GM18867 (cell line): ENCODE measurements around the gene MSH5.

ENCODE experiments used
- ATAC-seq: cut with Tn5 transposase; IDR thresholded peaks from one replicate; pipeline ENCODE4 v1.9.1; 2021; ENCODE audit warnings: mild to moderate bottlenecking, moderate library complexity; ENCODE audit not compliant: unreplicated experiment

Gene MSH5

GRCh38 chr6:31712296-31712695, 27.5 kb upstream of the MSH5 start:
- ATAC-seq = no peak

GRCh38 chr6:31713465-31713864, 26.3 kb upstream of the MSH5 start:
- no peak for ATAC-seq

- ATAC-seq = no peak
Observed at GRCh38 chr6:31713991-31714684, 25.7 kb upstream of the MSH5 start.

- no peak for ATAC-seq
Observed at GRCh38 chr6:31715022-31715958, 24.5 kb upstream of the MSH5 start, which contains the start of gene LY6G6D. Gene LY6G6D (plus strand): TSS chr6:31715348. CDS start chr6:31715356, 8 bp downstream.

- ATAC-seq = no peak
Observed at GRCh38 chr6:31717499-31718222, 22.1 kb upstream of the MSH5 start.

GRCh38 chr6:31718265-31718664, 21.5 kb upstream of the MSH5 start:
- ATAC-seq = no peak

- no peak for ATAC-seq
Observed at GRCh38 chr6:31719001-31719400, 20.8 kb upstream of the MSH5 start.

- ATAC-seq = no peak
Observed at GRCh38 chr6:31720196-31720770, 19.5 kb upstream of the MSH5 start.

GRCh38 chr6:31721351-31722020, 18.3 kb upstream of the MSH5 start, which contains the start of gene LY6G6C:
Gene LY6G6C (minus strand): TSS chr6:31721746. CDS start chr6:31721679, 67 bp downstream.
- ATAC-seq = no peak

- ATAC-seq = no peak
Observed at GRCh38 chr6:31722173-31722572, 17.6 kb upstream of the MSH5 start.

- no peak for ATAC-seq
Observed at GRCh38 chr6:31723245-31723979, 16.4 kb upstream of the MSH5 start, which contains the start of gene MPIG6B. Gene MPIG6B (plus strand): TSS chr6:31723373. CDS start chr6:31723384, 11 bp downstream.

- no peak for ATAC-seq
Observed at GRCh38 chr6:31723980-31724691, 15.7 kb upstream of the MSH5 start.

GRCh38 chr6:31725502-31726350, 14.1 kb upstream of the MSH5 start:
- no peak for ATAC-seq

GRCh38 chr6:31727034-31727716, 12.6 kb upstream of the MSH5 start:
- peak; percentile 55 for ATAC-seq

- ATAC-seq = no peak
Observed at GRCh38 chr6:31727717-31728671, 11.8 kb upstream of the MSH5 start.
